Trophoblast cell (in vitro differentiated cells and primary cell): ENCODE results near the gene PRPSAP1.

ENCODE experiments used
- DNase-seq, 2 donors: peaks; one replicate each; pipeline ENCODE4 v3.0.0-alpha.2; 2016
- H2AFZ ChIP-seq: 2 replicates; pipeline ENCODE4 v1.6.1; 2013; ENCODE audit warnings: low read length, moderate library complexity, mild to moderate bottlenecking; ENCODE audit not compliant: insufficient read depth, poor library complexity
- H2AK5ac ChIP-seq: 2 replicates; pipeline ENCODE4 v1.6.1; 2013; ENCODE audit warnings: mild to moderate bottlenecking, low read length
- H2BK120ac ChIP-seq: 2 replicates; pipeline ENCODE4 v1.6.1; 2013; ENCODE audit warnings: low read length, mild to moderate bottlenecking, moderate library complexity; ENCODE audit not compliant: insufficient read depth, poor library complexity
- H2BK12ac ChIP-seq: 2 replicates; pipeline ENCODE4 v1.6.1; 2013; ENCODE audit warnings: mild to moderate bottlenecking, low read length, moderate library complexity
- H2BK5ac ChIP-seq: 2 replicates; pipeline ENCODE4 v1.6.1; 2013; ENCODE audit warnings: low read length, low read depth, moderate library complexity, mild to moderate bottlenecking; ENCODE audit not compliant: poor library complexity
- H3K14ac ChIP-seq: 2 replicates; pipeline ENCODE4 v1.6.1; 2013; ENCODE audit warnings: mild to moderate bottlenecking, low read length
- H3K18ac ChIP-seq: 2 replicates; pipeline ENCODE4 v1.6.1; 2013; ENCODE audit warnings: mild to moderate bottlenecking, low read length
- H3K23ac ChIP-seq: 2 replicates; pipeline ENCODE4 v1.6.1; 2013; ENCODE audit warnings: low read length
- H3K27ac ChIP-seq: 2 replicates; pipeline ENCODE4 v1.5.1; 2013; ENCODE audit warnings: low read depth, mild to moderate bottlenecking, inconsistent platforms, low read length, moderate library complexity
- H3K27me3 ChIP-seq: 2 replicates; pipeline ENCODE4 v1.6.1; 2013; ENCODE audit warnings: inconsistent platforms, mild to moderate bottlenecking, low read length, moderate library complexity; ENCODE audit not compliant: insufficient read depth
- H3K36me3 ChIP-seq, 2 experiments: 1 replicate in 1 of 2; 2 replicates in 1 of 2; pipeline ENCODE4 v1.6.1; 2013; ENCODE audit warnings: low read length in 2 of 2, mild to moderate bottlenecking in 2 of 2, moderate library complexity in 1 of 2; ENCODE audit not compliant: insufficient read depth in 2 of 2, control insufficient read depth in 1 of 2
- H3K4ac ChIP-seq: 2 replicates; pipeline ENCODE4 v1.6.1; 2013; ENCODE audit warnings: low read depth, mild to moderate bottlenecking, low read length, moderate library complexity
- H3K4me1 ChIP-seq, 2 experiments: 1 replicate in 1 of 2; 2 replicates in 1 of 2; pipeline ENCODE4 v1.6.1; 2013; ENCODE audit warnings: low read length in 2 of 2, mild to moderate bottlenecking in 2 of 2, moderate library complexity in 1 of 2; ENCODE audit not compliant: insufficient read depth in 2 of 2, control insufficient read depth in 1 of 2
- H3K4me2 ChIP-seq: 2 replicates; pipeline ENCODE4 v1.6.1; 2013; ENCODE audit warnings: inconsistent platforms, mild to moderate bottlenecking, low read length, moderate library complexity
- H3K4me3 ChIP-seq: 2 replicates; pipeline ENCODE4 v1.5.1; 2013; ENCODE audit warnings: mild to moderate bottlenecking, low read depth, low read length, inconsistent platforms
- H3K79me1 ChIP-seq: one replicate; pipeline ENCODE4 v1.6.1; 2013; ENCODE audit warnings: low read length
- H3K79me2 ChIP-seq: 2 replicates; pipeline ENCODE4 v1.6.1; 2013; ENCODE audit warnings: low read length, mild to moderate bottlenecking; ENCODE audit not compliant: control insufficient read depth, insufficient read depth, poor library complexity
- H3K9ac ChIP-seq: 2 replicates; pipeline ENCODE4 v1.6.1; 2013; ENCODE audit warnings: mild to moderate bottlenecking, low read length
- H3K9me3 ChIP-seq: 2 replicates; pipeline ENCODE4 v1.6.1; 2013; ENCODE audit warnings: low read depth, mild to moderate bottlenecking, control low read depth, inconsistent platforms, low read length; ENCODE audit not compliant: insufficient read depth
- H4K12ac ChIP-seq: 2 replicates; pipeline ENCODE4 v1.6.1; 2013; ENCODE audit warnings: low read depth, mild to moderate bottlenecking, low read length, moderate library complexity
- H4K8ac ChIP-seq: 2 replicates; pipeline ENCODE4 v1.6.1; 2013; ENCODE audit warnings: low read depth, mild to moderate bottlenecking, low read length, moderate library complexity
- H4K91ac ChIP-seq: one replicate; pipeline ENCODE4 v1.6.1; 2013; ENCODE audit warnings: low read depth, mild to moderate bottlenecking, low read length, moderate library complexity
- WGBS: extraction: QIAGEN DNeasy Blood & Tissue Kit; methylation state at CpG from one replicate; pipeline ENCODE4 v1.1.7; 2013; ENCODE audit warnings: missing lambda C conversion rate; ENCODE audit not compliant: insufficient read length, insufficient coverage; ENCODE audit errors: extremely low coverage; 5-methylcytosine and 5-hydroxymethylcytosine counted together

PRPSAP1 gene

DNA sequence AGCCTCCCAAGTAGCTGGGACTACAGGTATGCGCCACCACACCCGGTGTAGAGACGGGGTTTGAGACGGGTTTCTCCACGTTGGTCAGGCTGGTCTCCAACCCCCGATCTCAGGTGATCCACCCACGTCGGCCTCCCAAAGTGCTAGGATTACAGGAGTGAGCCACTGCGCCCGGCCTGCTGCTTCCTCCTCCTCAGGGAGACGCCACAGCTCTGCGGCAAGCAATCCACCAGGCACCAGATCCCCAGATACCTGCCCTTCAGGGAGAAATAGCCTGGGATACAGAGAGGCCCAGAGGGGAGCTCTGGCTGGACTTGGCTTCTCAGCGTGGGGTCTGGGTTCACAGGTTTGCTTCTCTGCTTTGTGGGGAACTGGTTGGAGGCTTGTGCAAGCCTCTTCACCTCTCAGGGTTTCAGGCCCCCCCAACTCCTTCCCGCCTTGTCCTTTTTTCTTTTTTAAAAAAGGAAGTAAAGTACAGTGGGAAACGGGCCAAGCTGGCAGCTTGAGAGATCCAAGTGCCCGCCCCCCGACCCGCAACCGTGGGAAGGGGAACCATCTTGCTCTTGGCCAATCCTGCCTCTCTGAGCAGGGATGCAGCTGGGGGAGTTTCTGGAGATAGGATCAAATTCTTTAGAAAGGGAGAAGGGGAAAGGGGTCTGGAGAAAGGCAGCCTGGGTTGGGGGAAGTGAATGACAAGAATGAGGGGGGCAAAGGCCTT is 28.1 kb upstream of the PRPSAP1 start:
- Histone ChIP-seq H3K27ac (peak overlapping the region; percentile 97), H2AFZ (peak overlapping the region; percentile 3)

DNA sequence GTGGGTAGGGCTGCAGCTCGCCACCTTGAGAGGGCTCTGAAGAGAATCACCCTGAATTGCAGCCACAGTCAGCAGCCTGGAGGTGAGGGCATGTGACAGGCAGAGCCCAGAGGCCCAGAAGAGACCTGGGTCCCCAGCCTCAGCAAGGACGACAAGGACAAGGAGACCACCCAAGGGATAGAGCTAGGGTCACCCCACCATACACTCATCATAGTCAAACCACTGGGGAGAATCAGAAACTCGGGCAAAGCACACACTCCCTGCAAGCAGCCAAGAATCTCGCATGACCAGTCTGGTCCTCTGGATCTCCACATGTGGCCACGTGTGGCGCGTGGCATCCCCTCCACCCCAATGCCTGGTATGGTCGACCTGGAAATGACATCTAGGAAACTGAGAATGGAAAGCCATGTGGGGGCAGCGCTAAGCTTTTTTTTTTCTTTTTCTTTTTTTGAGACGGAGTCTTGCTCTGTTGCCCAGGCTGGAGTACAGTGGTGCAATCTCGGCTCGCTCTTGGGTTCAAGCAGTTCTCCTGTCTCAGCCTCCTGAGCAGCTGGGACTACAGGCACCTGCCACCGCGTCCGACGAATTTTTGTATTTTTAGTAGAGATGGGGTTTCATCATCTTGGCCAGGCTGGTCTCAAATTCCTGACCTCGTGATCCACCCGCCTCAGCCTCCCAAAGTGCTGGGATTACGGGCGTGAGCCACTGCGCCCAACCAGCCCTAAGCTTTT is 26.1 kb upstream of the PRPSAP1 start:
- Histone ChIP-seq H3K4me1 (peaks cover 24 to 25% of the 10 kb centered on the region in 2 experiments), H3K14ac (no peak overlapping the region), H4K91ac (no peak overlapping the region), H3K9me3 (no peaks in the 10 kb centered on the region), H3K27ac (no peak overlapping the region), H3K4ac (no peak overlapping the region), H2BK120ac (no peak overlapping the region), H3K27me3 (no peaks in the 10 kb centered on the region), H3K79me2 (peaks cover 14% of the 10 kb centered on the region), H2AK5ac (no peak overlapping the region), H3K9ac (no peak overlapping the region), H2BK12ac (no peak overlapping the region), H2AFZ (no peak overlapping the region), H3K4me2 (no peak overlapping the region), H4K12ac (no peak overlapping the region), H3K23ac (no peak overlapping the region), H3K79me1 (peaks cover 33% of the 10 kb centered on the region), H3K4me3 (no peak overlapping the region), H3K18ac (no peak overlapping the region), H2BK5ac (no peak overlapping the region), H3K36me3 (peaks cover 0 to 1% of the 10 kb centered on the region in 2 experiments), H4K8ac (no peak overlapping the region)
- WGBS: no CpG with 5 or more reads among the region's 21 CpGs
- no peak for DNase-seq

More for the DNA sequence above, 28.1 kb upstream of the PRPSAP1 start:
- H3K4me3 ChIP-seq: no peak overlapping the region
- H3K4ac ChIP-seq: no peak overlapping the region
- no peak overlapping the region for H3K23ac ChIP-seq
- peak overlapping the region; percentile 41 for H2BK5ac ChIP-seq
- H3K4me2 ChIP-seq: peak overlapping the region; percentile 93
- H3K79me2 ChIP-seq: peaks cover 20% of the 10 kb centered on the region
- no peaks in the 10 kb centered on the region for H3K27me3 ChIP-seq
- peak overlapping the region; percentile 45 for H4K91ac ChIP-seq
- peak overlapping the region; percentile 30 for H3K18ac ChIP-seq
- H4K12ac ChIP-seq: no peak overlapping the region
- peak overlapping the region; percentile 62 for H4K8ac ChIP-seq
- H3K9ac ChIP-seq: no peak overlapping the region
- H2BK12ac ChIP-seq: peak overlapping the region; percentile 21
- H2AK5ac ChIP-seq: no peak overlapping the region
- H3K9me3 ChIP-seq: no peaks in the 10 kb centered on the region
- WGBS: no CpG with 5 or more reads among the region's 19 CpGs
- DNase-seq: no peak
- peaks cover 3 to 4% of the 10 kb centered on the region in 2 experiments for H3K36me3 ChIP-seq
- H2BK120ac ChIP-seq: peak overlapping the region; percentile 61
- peaks cover 26 to 33% of the 10 kb centered on the region in 2 experiments for H3K4me1 ChIP-seq
- peaks cover 41% of the 10 kb centered on the region for H3K79me1 ChIP-seq
- H3K14ac ChIP-seq: peak overlapping the region; percentile 30

DNA sequence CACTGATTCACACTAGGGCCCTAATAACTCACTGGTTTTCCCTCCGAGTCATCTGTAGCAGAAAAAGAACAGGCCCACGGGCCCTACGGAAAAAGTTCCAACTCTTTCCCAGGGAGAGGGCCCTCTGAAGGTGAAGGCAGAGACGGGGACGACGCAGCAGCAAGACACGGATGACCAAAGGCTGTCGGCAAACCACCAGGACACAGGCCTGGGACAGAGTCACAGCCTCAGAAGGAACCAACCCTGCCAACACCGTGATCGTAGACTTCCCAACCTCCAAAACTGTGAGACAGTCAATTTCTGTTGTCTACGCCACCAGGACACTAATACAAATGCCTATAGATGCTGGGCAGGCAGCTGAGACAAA is 25.5 kb upstream of the PRPSAP1 start:
- Histone ChIP-seq H3K23ac (no peak overlapping the region), H2AFZ (no peak overlapping the region), H3K9me3 (no peaks in the 10 kb centered on the region), H2BK120ac (no peak overlapping the region), H4K91ac (no peak overlapping the region), H3K4me2 (no peak overlapping the region), H3K27ac (no peak overlapping the region), H2BK12ac (no peak overlapping the region), H4K12ac (no peak overlapping the region), H3K4me1 (peaks cover 24 to 25% of the 10 kb centered on the region in 2 experiments), H3K79me1 (peaks cover 28% of the 10 kb centered on the region), H3K36me3 (peaks cover 0 to 1% of the 10 kb centered on the region in 2 experiments), H4K8ac (no peak overlapping the region), H3K4me3 (no peak overlapping the region), H3K14ac (no peak overlapping the region), H3K4ac (no peak overlapping the region), H3K18ac (no peak overlapping the region), H3K79me2 (peaks cover 10% of the 10 kb centered on the region), H3K27me3 (no peaks in the 10 kb centered on the region), H2BK5ac (no peak overlapping the region), H3K9ac (no peak overlapping the region), H2AK5ac (no peak overlapping the region)
- no CpG with 5 or more reads among the region's 11 CpGs for whole genome bisulfite sequencing
- no peak for DNase-seq

DNA sequence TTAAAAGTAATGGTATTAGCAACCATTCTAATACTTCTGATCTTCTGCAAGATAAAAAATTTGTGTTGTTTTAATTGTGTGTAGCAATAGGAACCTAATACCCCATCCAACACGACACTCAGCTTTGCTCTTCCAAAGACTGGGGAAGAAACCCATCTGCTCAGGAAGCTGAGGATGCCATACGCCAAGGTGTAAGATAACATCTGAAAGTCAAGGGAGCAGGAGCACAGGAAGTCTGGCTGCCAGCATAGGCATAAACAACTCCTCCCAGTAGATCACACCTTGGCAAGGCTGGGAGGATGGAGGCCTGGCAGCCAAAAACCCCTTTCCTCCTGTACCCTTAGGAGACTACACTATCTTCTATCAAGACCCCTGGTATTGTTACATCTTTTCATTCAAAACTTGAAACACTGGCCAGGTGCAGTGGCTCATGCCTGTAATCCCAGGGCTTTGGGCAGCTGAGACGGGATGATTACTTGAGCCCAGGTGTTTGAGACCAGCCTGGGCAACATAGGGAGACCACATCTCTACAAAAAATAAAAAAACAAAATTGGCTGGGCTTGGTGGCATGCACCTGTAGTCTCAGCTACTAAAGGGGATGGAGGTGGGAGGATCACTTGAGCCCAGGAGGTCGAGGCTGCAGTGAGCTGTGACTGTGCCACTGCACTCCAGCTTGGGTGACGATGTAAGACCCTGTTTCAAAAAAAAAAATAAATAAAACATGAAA is 25.0 kb upstream of the PRPSAP1 start:
- no peak overlapping the region for H2BK120ac ChIP-seq
- no peak overlapping the region for H3K4ac ChIP-seq
- H2AFZ ChIP-seq: no peak overlapping the region
- H4K8ac ChIP-seq: no peak overlapping the region
- H3K4me1 ChIP-seq: peaks cover 23 to 28% of the 10 kb centered on the region in 2 experiments
- H2BK12ac ChIP-seq: no peak overlapping the region
- no peak overlapping the region for H3K27ac ChIP-seq
- H3K14ac ChIP-seq: no peak overlapping the region
- H4K12ac ChIP-seq: no peak overlapping the region
- H2BK5ac ChIP-seq: no peak overlapping the region
- no peak for DNase-seq
- WGBS: no CpG with 5 or more reads among the region's 5 CpGs
- no peak overlapping the region for H3K4me2 ChIP-seq
- no peak overlapping the region for H3K9ac ChIP-seq
- H3K9me3 ChIP-seq: no peaks in the 10 kb centered on the region
- peaks cover 23% of the 10 kb centered on the region for H3K79me1 ChIP-seq
- no peak overlapping the region for H2AK5ac ChIP-seq
- H4K91ac ChIP-seq: no peak overlapping the region
- H3K23ac ChIP-seq: no peak overlapping the region
- H3K36me3 ChIP-seq: peaks cover 0 to 1% of the 10 kb centered on the region in 2 experiments
- H3K4me3 ChIP-seq: no peak overlapping the region
- peaks cover 5% of the 10 kb centered on the region for H3K79me2 ChIP-seq
- no peak overlapping the region for H3K18ac ChIP-seq
- no peaks in the 10 kb centered on the region for H3K27me3 ChIP-seq
